Measurements from ENCODE around the gene DHPS. TPM values are rescaled to one million over a fixed set of nuclear protein-coding genes. Genes with fewer than 3 reads are reported as not detected.
A peak's percentile ranks its signal among the peaks of the same experiment; 100 is the strongest.

Gene DHPS
- total and polyA plus RNA-seq, 2 of the 13 experiments (the other 11 are each of a cell fraction or from before 2014, with no cell fraction given), result 43.3 to 84.3 TPM

- TF ChIP-seq HNRNPLL (IDR thresholded peaks at IDR 0.05; ENCODE audit: low read depth, low read length, poor library complexity, severe bottlenecking) (peak; percentile 40), ZNF333 (CRISPR knock-in tag; IDR thresholded peaks at IDR 0.05; ENCODE audit: borderline replicate concordance) (peak; percentile 51; the same call in 1 of the 2 replicates), KDM6A (CRISPR knock-in tag; IDR thresholded peaks at IDR 0.05; ENCODE audit: low read depth) (no peak), ZNF33A (CRISPR knock-in tag; IDR thresholded peaks at IDR 0.05; ENCODE audit: borderline replicate concordance) (no peak), ZNF580 (CRISPR knock-in tag; IDR thresholded peaks at IDR 0.05; ENCODE audit: borderline replicate concordance, low read depth) (peak; percentile 81; the same call in 1 of the 2 replicates), ZNF20 (CRISPR knock-in tag; IDR thresholded peaks at IDR 0.05) (no peak), ZBTB14 (CRISPR knock-in tag; IDR thresholded peaks at IDR 0.05) (no peak), ELF3 (CRISPR knock-in tag; IDR thresholded peaks at IDR 0.05) (peak; percentile 62), U2AF2 (IDR thresholded peaks at IDR 0.05; ENCODE audit: low read depth, low read length) (no peak), JARID2 (CRISPR knock-in tag; IDR thresholded peaks at IDR 0.05; ENCODE audit: insufficient replicate concordance) (no peak), SP5 (CRISPR knock-in tag; IDR thresholded peaks at IDR 0.05; ENCODE audit: borderline replicate concordance, low read depth) (peak; percentile 24; the same call in 1 of the 2 replicates), ARID2 (CRISPR knock-in tag; IDR thresholded peaks at IDR 0.05; ENCODE audit: borderline replicate concordance) (no peak), ZMYM3 (CRISPR knock-in tag; IDR thresholded peaks at IDR 0.05) (no peak), AKNA (CRISPR knock-in tag; IDR thresholded peaks at IDR 0.05; ENCODE audit: borderline replicate concordance) (no peak), ZNF451 (CRISPR knock-in tag; IDR thresholded peaks at IDR 0.05) (no peak), AHR (CRISPR knock-in tag; IDR thresholded peaks at IDR 0.05) (no peak), ZNF629 (CRISPR knock-in tag; conservative IDR thresholded peaks at IDR 0.05) (no peak), THAP9 (CRISPR knock-in tag; IDR thresholded peaks at IDR 0.05; ENCODE audit: borderline replicate concordance) (peak; percentile 89; the same call in 1 of the 2 replicates), ZNF33B (CRISPR knock-in tag; IDR thresholded peaks at IDR 0.05) (no peak), PAX8 (CRISPR knock-in tag; IDR thresholded peaks at IDR 0.05; ENCODE audit: borderline replicate concordance) (no peak)
These were observed 12.2 kb downstream of the DHPS start (continued) for GRCh38 chr19:12669270-12670158.
